GM06990 (cell line): Measurements from ENCODE around the gene RWDD3.

ENCODE experiments used
- DNase-seq: peaks from one replicate; pipeline ENCODE4 v3.0.0-alpha.2; 2011; ENCODE audit not compliant: insufficient read length; ENCODE audit errors: extremely low read depth
- H3K27me3 ChIP-seq: replicated peaks from 2 replicates; pipeline ENCODE4 v1.6.0; 2011; ENCODE audit warnings: low read length; ENCODE audit not compliant: control insufficient read depth, insufficient read depth
- H3K36me3 ChIP-seq: 2 replicates; pipeline ENCODE4 v1.5.1; 2011; ENCODE audit warnings: low read length; ENCODE audit not compliant: control insufficient read depth, insufficient read depth
- H3K4me3 ChIP-seq: replicated peaks from 2 replicates; pipeline ENCODE4 v1.5.1; 2011; ENCODE audit warnings: low read depth, mild to moderate bottlenecking, control low read depth, low read length
- TF ChIP-seq, protein P1 (sequence below): IDR thresholded peaks from 2 replicates; pipeline ENCODE4 v1.5.1; 2011; ENCODE audit warnings: low read length, control low read depth, mild to moderate bottlenecking, inconsistent platforms; ENCODE audit not compliant: insufficient read depth, poor library complexity, severe bottlenecking

Gene RWDD3

GRCh38 chr1:95237981-95238703 lies 4.1 kb downstream of the RWDD3 start:
- TF ChIP-seq, protein P1, sequence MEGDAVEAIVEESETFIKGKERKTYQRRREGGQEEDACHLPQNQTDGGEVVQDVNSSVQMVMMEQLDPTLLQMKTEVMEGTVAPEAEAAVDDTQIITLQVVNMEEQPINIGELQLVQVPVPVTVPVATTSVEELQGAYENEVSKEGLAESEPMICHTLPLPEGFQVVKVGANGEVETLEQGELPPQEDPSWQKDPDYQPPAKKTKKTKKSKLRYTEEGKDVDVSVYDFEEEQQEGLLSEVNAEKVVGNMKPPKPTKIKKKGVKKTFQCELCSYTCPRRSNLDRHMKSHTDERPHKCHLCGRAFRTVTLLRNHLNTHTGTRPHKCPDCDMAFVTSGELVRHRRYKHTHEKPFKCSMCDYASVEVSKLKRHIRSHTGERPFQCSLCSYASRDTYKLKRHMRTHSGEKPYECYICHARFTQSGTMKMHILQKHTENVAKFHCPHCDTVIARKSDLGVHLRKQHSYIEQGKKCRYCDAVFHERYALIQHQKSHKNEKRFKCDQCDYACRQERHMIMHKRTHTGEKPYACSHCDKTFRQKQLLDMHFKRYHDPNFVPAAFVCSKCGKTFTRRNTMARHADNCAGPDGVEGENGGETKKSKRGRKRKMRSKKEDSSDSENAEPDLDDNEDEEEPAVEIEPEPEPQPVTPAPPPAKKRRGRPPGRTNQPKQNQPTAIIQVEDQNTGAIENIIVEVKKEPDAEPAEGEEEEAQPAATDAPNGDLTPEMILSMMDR = no peak
- DNase-seq = no peak
- H3K4me3 ChIP-seq = no peak overlapping the region
- H3K27me3 ChIP-seq = no peaks in the 10 kb centered on the region
- no peaks in the 10 kb centered on the region; the same call in 1 of the 2 replicates for H3K36me3 ChIP-seq

GRCh38 chr1:95245029-95245428 lies 11.0 kb downstream of the RWDD3 start:
- TF ChIP-seq, protein P1 = no peak
- H3K4me3 ChIP-seq = no peak overlapping the region
- no peaks in the 10 kb centered on the region for H3K27me3 ChIP-seq
- peaks cover 3% of the 10 kb centered on the region for H3K36me3 ChIP-seq
- no peak for DNase-seq

- TF ChIP-seq, protein P1 = no peak
- no peak for DNase-seq
- Histone ChIP-seq H3K4me3 (no peak overlapping the region), H3K27me3 (no peaks in the 10 kb centered on the region), H3K36me3 (peaks cover 3% of the 10 kb centered on the region)
Measured at GRCh38 chr1:95246511-95246910, 12.5 kb downstream of the RWDD3 start.

DNA sequence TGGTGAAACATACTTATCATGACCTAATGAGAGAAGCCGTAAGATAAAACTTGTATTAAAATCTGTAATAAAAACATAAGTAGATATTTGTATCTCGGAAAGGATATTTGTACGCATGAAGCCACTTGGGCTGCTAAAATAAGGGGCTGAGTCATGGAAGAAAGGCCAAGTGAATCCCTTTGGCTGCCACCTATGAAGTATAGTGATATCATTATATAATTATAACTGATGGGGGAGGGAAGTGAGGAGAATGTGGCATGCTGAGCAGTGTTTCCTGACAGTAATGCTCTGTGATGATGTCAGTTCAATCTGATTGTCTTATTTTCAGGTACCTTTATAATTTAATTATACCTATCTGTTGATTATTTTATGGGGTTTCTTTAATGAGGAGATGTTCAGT lies 13.6 kb downstream of the RWDD3 start:
- DNase-seq = no peak
- no peak overlapping the region for H3K4me3 ChIP-seq
- H3K36me3 ChIP-seq = peaks cover 3% of the 10 kb centered on the region
- no peaks in the 10 kb centered on the region for H3K27me3 ChIP-seq
- TF ChIP-seq, protein P1 = no peak

DNA sequence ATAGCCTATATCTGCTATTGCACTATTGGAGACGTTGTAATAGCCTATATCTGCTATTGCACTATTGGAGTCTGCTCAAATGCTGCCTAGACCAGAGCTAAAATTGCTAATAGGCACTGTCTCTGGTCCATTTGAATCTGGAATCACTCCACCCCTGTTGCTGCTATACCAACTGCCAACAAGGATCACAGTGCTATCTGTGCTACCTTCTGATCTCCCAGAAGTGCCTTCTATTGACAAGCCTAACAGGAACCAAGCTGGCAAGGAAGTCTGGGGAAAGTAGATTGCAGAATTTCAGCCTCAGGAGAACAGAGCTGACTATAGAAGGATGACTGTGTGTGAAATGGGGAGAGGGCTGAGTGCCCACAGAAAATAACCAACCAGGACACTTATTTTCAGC lies 15.9 kb downstream of the RWDD3 start:
- Histone ChIP-seq H3K27me3 (no peaks in the 10 kb centered on the region), H3K36me3 (no peaks in the 10 kb centered on the region), H3K4me3 (no peak overlapping the region)
- TF ChIP-seq, protein P1 = no peak
- no peak for DNase-seq
